GM19467 (cell line): ENCODE results near the gene PTPRN2.
A peak's percentile ranks its signal among the peaks of the same experiment; 100 is the strongest.

Source experiments
- ATAC-seq: cut with Tn5 transposase; IDR thresholded peaks from one replicate; pipeline ENCODE4 v1.9.1; 2021; ENCODE audit warnings: mild to moderate bottlenecking, moderate library complexity; ENCODE audit not compliant: unreplicated experiment

Gene PTPRN2

DNA sequence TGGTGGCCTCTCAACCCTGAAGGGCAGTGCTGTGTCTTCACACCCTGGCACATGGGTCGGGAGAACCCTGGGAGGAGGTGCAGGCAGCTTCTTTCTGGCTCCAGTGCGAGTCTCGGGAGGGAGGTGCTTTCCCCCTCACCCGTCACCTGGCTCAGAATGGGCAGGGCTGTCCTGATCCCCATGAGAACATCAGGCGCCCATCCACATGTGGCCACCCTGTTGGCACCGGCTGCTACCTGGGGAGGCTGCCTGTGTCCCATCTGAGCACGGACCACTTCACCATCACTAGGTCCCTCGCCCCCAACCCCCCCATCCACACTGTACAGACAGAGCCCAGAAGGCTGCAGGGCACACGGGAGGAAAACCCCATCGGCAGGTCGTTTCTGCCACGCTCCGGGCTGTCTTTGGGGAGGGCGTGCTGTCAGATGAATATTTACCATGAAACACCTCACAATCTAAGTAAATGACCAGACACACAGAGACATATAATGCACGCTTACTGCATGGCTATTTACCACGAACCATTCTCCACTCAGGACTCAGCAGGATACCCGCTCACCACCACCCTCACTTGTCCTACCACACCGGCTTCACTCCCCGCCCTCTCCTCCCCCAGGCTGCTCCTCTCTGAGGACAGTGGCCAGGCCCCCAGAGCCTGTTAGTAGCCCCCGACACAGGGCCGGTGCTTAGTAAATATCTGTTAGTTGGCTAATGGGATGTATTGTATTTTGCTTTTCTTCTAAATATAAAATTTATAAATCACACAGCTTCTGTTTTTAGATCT is 968.6 kb downstream of the PTPRN2 start:
- no peak for ATAC-seq

GRCh38 chr7:157618091-157618726 is 969.4 kb downstream of the PTPRN2 start:
- no peak for ATAC-seq

GRCh38 chr7:157617401-157617800 is 970.2 kb downstream of the PTPRN2 start:
- ATAC-seq, result no peak

GRCh38 chr7:157616931-157617330 is 970.7 kb downstream of the PTPRN2 start:
- ATAC-seq, result no peak

GRCh38 chr7:157616426-157616825 is 971.2 kb downstream of the PTPRN2 start:
- ATAC-seq, result no peak

- no peak for ATAC-seq
Observed at GRCh38 chr7:157615852-157616251, 971.8 kb downstream of the PTPRN2 start.

DNA sequence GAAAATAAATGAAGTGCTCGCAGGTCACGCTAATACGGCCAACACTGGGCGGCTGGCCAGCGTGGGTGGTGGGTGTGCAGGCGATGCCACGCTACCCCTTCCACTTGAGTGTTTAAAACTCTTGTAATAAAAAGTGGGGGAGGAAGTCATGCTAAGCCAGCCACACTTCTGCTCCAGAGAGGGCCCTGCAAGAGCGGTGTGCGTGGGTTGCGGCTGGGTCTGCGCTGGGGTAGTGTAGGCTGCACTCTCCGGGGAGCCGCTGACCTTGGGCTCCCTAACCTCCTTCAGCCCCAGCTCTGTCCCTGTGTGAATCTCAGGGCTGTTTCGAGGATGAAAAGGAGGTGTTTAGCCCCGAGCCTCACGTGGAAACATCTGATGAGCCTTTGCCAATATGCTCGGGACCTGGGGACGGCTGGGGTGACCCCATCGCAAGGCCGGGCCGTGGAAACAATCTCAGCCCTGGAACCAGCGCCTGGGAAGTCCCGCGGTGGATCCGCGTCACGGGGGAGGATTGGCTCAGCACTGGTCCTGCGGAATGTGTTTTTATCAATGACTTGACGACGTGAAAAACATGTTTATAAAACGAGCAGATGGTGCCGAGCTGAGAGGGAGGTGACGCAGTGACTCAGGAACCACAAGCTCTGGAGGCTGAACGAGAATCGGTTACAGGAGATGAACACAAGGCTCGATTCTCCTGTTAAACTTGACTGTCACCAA is 972.4 kb downstream of the PTPRN2 start:
- ATAC-seq, result no peak

GRCh38 chr7:157614457-157615020 is 973.1 kb downstream of the PTPRN2 start:
- no peak for ATAC-seq

GRCh38 chr7:157613575-157614322 is 973.9 kb downstream of the PTPRN2 start:
- no peak for ATAC-seq

GRCh38 chr7:157612664-157613561 is 974.7 kb downstream of the PTPRN2 start:
- ATAC-seq, result peak; percentile 81

GRCh38 chr7:157612009-157612663 is 975.5 kb downstream of the PTPRN2 start:
- no peak for ATAC-seq

DNA sequence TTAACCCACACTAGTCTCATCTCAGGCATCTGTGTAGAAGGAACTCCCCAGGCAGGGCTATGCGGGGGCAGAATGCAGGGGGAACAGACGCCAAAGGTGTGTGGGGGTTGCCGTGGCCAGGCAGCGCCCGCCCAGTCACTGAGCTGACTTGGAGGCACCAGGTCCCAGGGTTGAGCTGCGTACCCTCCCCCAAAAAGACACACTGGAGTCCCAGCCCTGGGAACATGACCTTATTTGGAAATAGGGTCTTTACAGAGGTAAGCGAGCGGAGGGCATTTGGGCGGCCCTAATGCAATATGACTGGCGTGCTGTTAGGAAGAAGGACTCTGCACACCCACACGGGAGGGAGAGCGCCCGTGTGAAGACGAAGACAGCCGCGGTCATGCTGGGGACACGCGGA is 976.3 kb downstream of the PTPRN2 start:
- ATAC-seq, result no peak

- no peak for ATAC-seq
Observed at GRCh38 chr7:157610671-157611295, 976.8 kb downstream of the PTPRN2 start.

GRCh38 chr7:157609932-157610640 is 977.5 kb downstream of the PTPRN2 start:
- no peak for ATAC-seq

- ATAC-seq, result no peak
Observed at GRCh38 chr7:157609516-157609915, 978.1 kb downstream of the PTPRN2 start.

- no peak for ATAC-seq
Observed at GRCh38 chr7:157607218-157607617, 980.4 kb downstream of the PTPRN2 start.

DNA sequence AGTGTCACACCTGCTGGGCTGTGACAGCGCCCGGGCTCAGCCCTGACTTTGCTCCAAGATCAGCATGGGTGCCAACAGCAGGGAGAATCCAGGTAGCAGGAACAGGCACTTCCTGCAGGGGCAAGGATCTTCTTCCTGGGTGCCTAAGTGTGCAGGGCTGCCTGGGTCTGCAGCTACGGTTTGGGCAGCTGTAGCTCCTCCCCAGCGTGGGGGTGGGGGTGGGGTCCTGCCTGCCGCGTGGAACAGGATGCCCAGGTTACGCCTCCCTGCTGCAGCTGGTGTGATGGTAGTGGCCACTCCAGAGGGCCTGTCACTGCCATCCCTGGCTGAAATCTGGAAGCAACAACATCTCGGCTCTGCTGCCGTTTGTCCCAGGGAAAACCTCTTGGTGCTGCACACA is 981.5 kb downstream of the PTPRN2 start:
- no peak for ATAC-seq

DNA sequence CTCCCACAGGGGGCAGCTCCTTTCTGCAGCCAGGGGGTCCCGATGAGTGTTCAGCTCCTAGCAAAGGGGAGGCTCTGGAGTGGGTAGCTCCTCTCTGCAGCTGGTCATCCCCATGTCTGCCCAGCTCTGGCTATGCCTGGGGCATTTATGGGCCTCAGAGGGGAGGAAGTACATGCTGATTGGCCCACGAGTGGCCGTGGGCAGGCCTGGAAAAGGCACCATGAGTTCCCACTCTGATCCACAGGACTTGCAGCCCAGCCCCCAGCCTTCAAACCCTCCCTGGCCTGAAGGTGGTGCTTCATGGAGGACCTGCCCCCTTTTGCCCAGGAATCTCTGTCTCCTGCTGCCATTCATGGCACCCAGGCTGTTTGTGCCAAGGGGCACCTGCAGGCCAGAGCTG is 982.0 kb downstream of the PTPRN2 start:
- ATAC-seq, result no peak
